ENCODE results near the gene GNRHR. TPM values are rescaled to one million over a fixed set of nuclear protein-coding genes. Genes with fewer than 3 reads are reported as not detected.

The GNRHR gene
- total and polyA plus RNA-seq, 11 donors, result not detected

- DNase-seq (no peak), ATAC-seq (no peak)
- 60 to 62% (median 61%) methylated on average over 5 of the region's 5 CpGs for WGBS, 4 donors
- H3K27me3 ChIP-seq, result no peaks in the 10 kb centered on the region
- no peak overlapping the region for H3K4me3 ChIP-seq
- intact Hi-C loops (cut with DNase I), result loop anchor here in 8 of 10 donors (5.0 to 10.0 kb wide), 2 partner anchors 428 to 430 kb away; no protein-coding TSS in a partner anchor
- no peaks in the 10 kb centered on the region for H3K9me3 ChIP-seq
- H3K27ac ChIP-seq, result no peak overlapping the region
- no peaks in the 10 kb centered on the region for H3K4me1 ChIP-seq
- H3K36me3 ChIP-seq, result no peaks in the 10 kb centered on the region
- no peak for TF ChIP-seq POLR2A (IDR thresholded peaks at IDR 0.05)
- peak; percentile 48 to 78 (median 65) for TF ChIP-seq CTCF (IDR thresholded peaks at IDR 0.05)
Measured at GRCh38 chr4:67746797-67747495, 7.2 kb downstream of the GNRHR start.

GRCh38 chr4:67744561-67745283 lies 9.5 kb downstream of the GNRHR start:
- 66 to 77% (median 72%) methylated on average over 4 of the region's 4 CpGs for WGBS, 4 donors
- TF ChIP-seq POLR2A (IDR thresholded peaks at IDR 0.05), result no peak
- no peak for TF ChIP-seq CTCF (IDR thresholded peaks at IDR 0.05)
- H3K9me3 ChIP-seq, result no peaks in the 10 kb centered on the region
- ATAC-seq (no peak), DNase-seq (no peak)
- no peaks in the 10 kb centered on the region for H3K36me3 ChIP-seq
- no peak overlapping the region for H3K4me3 ChIP-seq
- no peaks in the 10 kb centered on the region for H3K27me3 ChIP-seq
- H3K27ac ChIP-seq, result no peak overlapping the region
- intact Hi-C loops (cut with DNase I), result loop anchor here in 8 of 10 donors (5.0 to 10.0 kb wide), 2 partner anchors 430 to 433 kb away; no protein-coding TSS in a partner anchor
- H3K4me1 ChIP-seq, result no peaks in the 10 kb centered on the region

GRCh38 chr4:67743194-67743593 lies 11.0 kb downstream of the GNRHR start:
- no peak overlapping the region for H3K27ac ChIP-seq
- no peaks in the 10 kb centered on the region for H3K4me1 ChIP-seq
- H3K4me3 ChIP-seq, result no peak overlapping the region
- no peak for TF ChIP-seq POLR2A (IDR thresholded peaks at IDR 0.05)
- TF ChIP-seq CTCF (IDR thresholded peaks at IDR 0.05), result no peak
- no peak for ATAC-seq
- no peaks in the 10 kb centered on the region for H3K27me3 ChIP-seq
- WGBS, 4 donors, result 96 to 100% (median 98%) methylated on average over 3 of the region's 3 CpGs
- no peaks in the 10 kb centered on the region for H3K36me3 ChIP-seq
- intact Hi-C loops (cut with DNase I), result loop anchor here in 5 of 10 donors (10.0 kb wide), 1 partner anchor 432 kb away; no protein-coding TSS in a partner anchor
- no peak for DNase-seq
- no peaks in the 10 kb centered on the region for H3K9me3 ChIP-seq

- intact Hi-C loops (cut with DNase I), result no loop called here
- no peak overlapping the region for H3K27ac ChIP-seq
- no peaks in the 10 kb centered on the region for H3K27me3 ChIP-seq
- no peak overlapping the region for H3K4me3 ChIP-seq
- DNase-seq (no peak), ATAC-seq (no peak)
- TF ChIP-seq CTCF (IDR thresholded peaks at IDR 0.05) (no peak), POLR2A (IDR thresholded peaks at IDR 0.05) (no peak)
- H3K36me3 ChIP-seq, result no peaks in the 10 kb centered on the region
- 94 to 99% (median 97%) methylated on average over 1 of the region's 1 CpG for WGBS, 4 donors
- H3K9me3 ChIP-seq, result no peaks in the 10 kb centered on the region
- H3K4me1 ChIP-seq, result no peaks in the 10 kb centered on the region
Measured at GRCh38 chr4:67736262-67736661, 17.9 kb downstream of the GNRHR start.
